ENCODE data around the gene PCDHA5. TPM values are rescaled to one million over a fixed set of nuclear protein-coding genes. Genes with fewer than 3 reads are reported as not detected.
A peak's percentile ranks its signal among the peaks of the same experiment; 100 is the strongest.

Gene PCDHA5
- total RNA-seq, 1 donor from 2014 or later, result 0.18 TPM

DNA sequence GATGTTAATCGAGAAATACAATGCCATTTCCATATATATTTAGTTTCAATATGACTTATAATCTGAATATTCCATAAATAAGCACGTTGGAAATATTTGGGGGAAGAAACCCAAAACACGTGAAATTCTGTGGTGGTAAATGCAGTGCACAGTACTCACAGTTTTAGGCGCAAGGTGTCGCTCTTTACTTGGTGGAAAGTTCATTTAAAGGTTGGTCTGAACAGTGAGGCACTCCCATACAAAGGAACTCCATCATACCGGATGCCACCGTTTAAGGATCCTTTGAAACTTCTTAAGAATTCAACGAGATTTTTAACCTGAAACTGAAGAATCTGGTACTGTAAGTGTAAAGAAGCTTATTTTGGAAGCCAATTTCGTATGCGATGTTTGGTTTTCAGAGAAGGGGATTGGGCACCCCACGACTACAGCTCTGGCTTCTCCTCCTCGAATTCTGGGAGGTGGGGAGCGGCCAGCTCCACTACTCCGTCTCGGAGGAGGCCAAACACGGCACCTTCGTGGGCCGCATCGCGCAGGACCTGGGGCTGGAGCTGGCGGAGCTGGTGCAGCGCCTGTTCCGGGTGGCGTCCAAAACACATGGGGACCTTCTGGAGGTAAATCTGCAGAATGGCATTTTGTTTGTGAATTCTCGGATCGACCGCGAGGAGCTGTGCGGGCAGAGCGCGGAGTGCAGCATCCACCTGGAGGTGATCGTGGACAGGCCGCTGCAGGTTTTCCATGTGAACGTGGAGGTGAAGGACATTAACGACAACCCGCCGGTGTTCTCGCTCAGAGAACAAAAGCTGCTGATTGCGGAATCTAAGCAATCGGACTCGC lies 47.5 kb downstream of the PCDHA5 start, which contains the start of gene PCDHA11:
Gene PCDHA11, plus strand, starts transcription at position 237 of the 834 bp plus-strand sequence. Its CDS starts 147 bp downstream, at position 384.
- Histone ChIP-seq H3K27ac (no peak within 1 kb of the TSS), H3K9me3 (peaks cover 20% of the 10 kb centered on the region), H3K27me3 (ENCODE audit: low read depth) (no peaks in the 10 kb centered on the region), H3K4me3 (peak within 1 kb of the TSS; percentile 30), H3K36me3 (no peaks in the 10 kb centered on the region), H3K4me1 (no peaks in the 10 kb centered on the region)
- ATAC-seq (peak; percentile 67 to 76), DNase-seq (no peak)
- TF ChIP-seq, protein P1, sequence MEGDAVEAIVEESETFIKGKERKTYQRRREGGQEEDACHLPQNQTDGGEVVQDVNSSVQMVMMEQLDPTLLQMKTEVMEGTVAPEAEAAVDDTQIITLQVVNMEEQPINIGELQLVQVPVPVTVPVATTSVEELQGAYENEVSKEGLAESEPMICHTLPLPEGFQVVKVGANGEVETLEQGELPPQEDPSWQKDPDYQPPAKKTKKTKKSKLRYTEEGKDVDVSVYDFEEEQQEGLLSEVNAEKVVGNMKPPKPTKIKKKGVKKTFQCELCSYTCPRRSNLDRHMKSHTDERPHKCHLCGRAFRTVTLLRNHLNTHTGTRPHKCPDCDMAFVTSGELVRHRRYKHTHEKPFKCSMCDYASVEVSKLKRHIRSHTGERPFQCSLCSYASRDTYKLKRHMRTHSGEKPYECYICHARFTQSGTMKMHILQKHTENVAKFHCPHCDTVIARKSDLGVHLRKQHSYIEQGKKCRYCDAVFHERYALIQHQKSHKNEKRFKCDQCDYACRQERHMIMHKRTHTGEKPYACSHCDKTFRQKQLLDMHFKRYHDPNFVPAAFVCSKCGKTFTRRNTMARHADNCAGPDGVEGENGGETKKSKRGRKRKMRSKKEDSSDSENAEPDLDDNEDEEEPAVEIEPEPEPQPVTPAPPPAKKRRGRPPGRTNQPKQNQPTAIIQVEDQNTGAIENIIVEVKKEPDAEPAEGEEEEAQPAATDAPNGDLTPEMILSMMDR (IDR thresholded peaks at IDR 0.05), result peak; percentile 20
- intact Hi-C loops (cut with DNase I), result no loop called here

DNA sequence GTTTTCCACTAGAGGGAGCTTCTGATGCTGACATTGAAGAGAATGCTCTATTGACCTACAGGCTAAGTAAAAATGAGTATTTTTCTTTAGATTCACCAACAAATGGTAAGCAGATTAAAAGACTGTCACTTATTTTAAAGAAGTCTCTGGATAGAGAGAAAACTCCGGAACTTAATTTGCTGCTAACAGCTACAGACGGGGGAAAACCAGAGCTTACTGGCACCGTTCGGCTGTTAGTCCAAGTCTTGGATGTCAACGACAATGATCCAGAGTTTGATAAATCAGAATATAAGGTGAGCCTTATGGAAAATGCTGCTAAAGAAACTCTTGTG lies 48.1 kb downstream of the PCDHA5 start:
- Histone ChIP-seq H3K36me3 (no peaks in the 10 kb centered on the region), H3K27ac (no peak overlapping the region), H3K27me3 (ENCODE audit: low read depth) (no peaks in the 10 kb centered on the region), H3K4me3 (no peak overlapping the region), H3K9me3 (peaks cover 20% of the 10 kb centered on the region), H3K4me1 (no peaks in the 10 kb centered on the region)
- TF ChIP-seq, protein P1 (IDR thresholded peaks at IDR 0.05), result no peak
- intact Hi-C loops (cut with DNase I), result no loop called here
- DNase-seq (no peak), ATAC-seq (peak in 1 of 2 donors; percentile 58)

DNA sequence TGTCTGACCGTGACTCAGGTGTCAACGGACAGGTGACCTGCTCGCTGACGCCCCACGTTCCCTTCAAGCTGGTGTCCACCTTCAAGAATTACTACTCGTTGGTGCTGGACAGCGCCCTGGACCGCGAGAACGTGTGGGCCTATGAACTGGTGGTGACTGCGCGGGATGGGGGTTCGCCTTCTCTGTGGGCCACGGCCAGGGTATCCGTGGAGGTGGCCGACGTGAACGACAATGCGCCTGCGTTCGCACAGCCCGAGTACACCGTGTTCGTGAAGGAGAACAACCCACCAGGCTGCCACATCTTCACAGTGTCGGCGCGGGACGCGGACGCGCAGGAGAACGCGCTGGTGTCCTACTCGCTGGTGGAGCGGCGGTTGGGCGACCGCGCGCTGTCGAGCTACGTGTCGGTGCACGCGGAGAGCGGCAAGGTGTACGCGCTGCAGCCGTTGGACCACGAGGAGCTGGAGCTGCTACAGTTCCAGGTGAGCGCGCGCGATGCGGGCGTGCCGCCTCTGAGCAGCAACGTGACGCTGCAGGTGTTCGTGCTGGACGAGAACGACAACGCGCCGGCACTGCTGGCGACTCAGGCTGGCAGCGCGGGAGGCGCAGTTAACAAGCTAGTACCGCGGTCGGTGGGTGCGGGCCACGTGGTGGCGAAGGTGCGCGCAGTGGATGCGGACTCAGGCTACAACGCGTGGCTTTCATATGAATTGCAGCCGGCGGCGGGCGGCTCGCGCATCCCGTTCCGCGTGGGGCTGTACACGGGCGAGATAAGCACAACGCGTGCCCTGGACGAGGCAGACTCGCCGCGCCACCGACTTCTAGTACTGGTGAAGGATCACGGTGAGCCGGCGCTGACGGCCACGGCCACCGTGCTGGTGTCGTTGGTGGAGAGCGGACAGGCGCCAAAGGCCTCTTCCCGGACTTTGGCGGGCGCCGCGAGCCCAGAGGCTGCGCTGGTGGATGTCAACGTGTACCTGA lies 49.1 kb downstream of the PCDHA5 start:
- intact Hi-C loops (cut with DNase I), result no loop called here
- Histone ChIP-seq H3K4me1 (no peaks in the 10 kb centered on the region), H3K27ac (no peak overlapping the region), H3K36me3 (no peaks in the 10 kb centered on the region), H3K4me3 (no peak overlapping the region), H3K27me3 (ENCODE audit: low read depth) (peaks cover 5% of the 10 kb centered on the region), H3K9me3 (peaks cover 20% of the 10 kb centered on the region)
- TF ChIP-seq, protein P1 (IDR thresholded peaks at IDR 0.05), result no peak
- no peak for ATAC-seq
- DNase-seq, result no peak

Other genes with a start within 250 kb of the PCDHA5 start
- gene CD14, start 188.4 kb upstream of the PCDHA5 start, total RNA-seq, result 165 TPM
- gene TMCO6, start 182.2 kb upstream of the PCDHA5 start, total RNA-seq, result 12.3 TPM
- 53.3 TPM for gene NDUFA2, start 174.0 kb upstream of the PCDHA5 start, total RNA-seq
- 78.5 TPM for gene IK, start 173.8 kb upstream of the PCDHA5 start, total RNA-seq
- gene WDR55, start 156.7 kb upstream of the PCDHA5 start, total RNA-seq, result 22.4 TPM
- 1.2 TPM for gene DND1, start 148.0 kb upstream of the PCDHA5 start, total RNA-seq
- gene HARS1, start 130.2 kb upstream of the PCDHA5 start, total RNA-seq, result 44.5 TPM
- 27.6 TPM for gene HARS2, start 130.2 kb upstream of the PCDHA5 start, total RNA-seq
- gene ZMAT2, start 121.2 kb upstream of the PCDHA5 start, total RNA-seq, result 42.9 TPM
- gene PCDHA1, start 35.5 kb upstream of the PCDHA5 start, total RNA-seq, result not detected
- gene PCDHA2, start 26.8 kb upstream of the PCDHA5 start, total RNA-seq, result not detected
- 0.77 TPM for gene PCDHA3, start 20.6 kb upstream of the PCDHA5 start, total RNA-seq
- gene PCDHA4, start 14.5 kb upstream of the PCDHA5 start, total RNA-seq, result 0.59 TPM
- 0.50 TPM for gene PCDHA6, start 6.3 kb downstream of the PCDHA5 start, total RNA-seq
- gene PCDHA7, start 12.7 kb downstream of the PCDHA5 start, total RNA-seq, result 0.15 TPM
- gene PCDHA8, start 19.6 kb downstream of the PCDHA5 start, total RNA-seq, result 0.38 TPM
- gene PCDHA9, start 26.8 kb downstream of the PCDHA5 start, total RNA-seq, result 0.32 TPM
- 1.5 TPM for gene PCDHA10, start 34.3 kb downstream of the PCDHA5 start, total RNA-seq
- 0.38 TPM for gene PCDHA11, start 47.3 kb downstream of the PCDHA5 start, total RNA-seq
- gene PCDHA12, start 53.7 kb downstream of the PCDHA5 start, total RNA-seq, result 6.6 TPM
- 0.97 TPM for gene PCDHA13, start 60.5 kb downstream of the PCDHA5 start, total RNA-seq
- gene PCDHAC1, start 104.7 kb downstream of the PCDHA5 start, total RNA-seq, result 3.1 TPM
- gene PCDHAC2, start 144.9 kb downstream of the PCDHA5 start, total RNA-seq, result 5.8 TPM
- 0.15 TPM for gene PCDHB1, start 229.8 kb downstream of the PCDHA5 start, total RNA-seq

Measured in lower lobe of right lung (tissue), 2 donors.